ENCODE data around the gene SDHC. TPM values are rescaled to one million over a fixed set of nuclear protein-coding genes. Genes with fewer than 3 reads are reported as not detected.

Gene SDHC
- total RNA-seq, 3 donors from 2014 or later, result 194 to 244 (median 244) TPM

- DNase-seq (no peak), ATAC-seq (no peak)
- Histone ChIP-seq H3K9me3 (no peaks in the 10 kb centered on the region), H3K4me1 (ENCODE audit: low read depth) (no peaks in the 10 kb centered on the region), H3K36me3 (ENCODE audit: low read depth) (no peaks in the 10 kb centered on the region), H3K4me3 (no peak overlapping the region)
- intact Hi-C loops (cut with DNase I, micrococcal nuclease), result no loop called here
- no peak for TF ChIP-seq CTCF (IDR thresholded peaks at IDR 0.05)
Measured at GRCh38 chr1:161335796-161336195, 21.6 kb downstream of the SDHC start.

- no peak for ATAC-seq
- no peak for DNase-seq
- Histone ChIP-seq H3K4me1 (ENCODE audit: low read depth) (no peaks in the 10 kb centered on the region), H3K36me3 (ENCODE audit: low read depth) (no peaks in the 10 kb centered on the region), H3K4me3 (no peak overlapping the region), H3K9me3 (no peaks in the 10 kb centered on the region)
- TF ChIP-seq CTCF (IDR thresholded peaks at IDR 0.05), result no peak
- intact Hi-C loops (cut with DNase I, micrococcal nuclease), result no loop called here
Measured at GRCh38 chr1:161342177-161342576, 28.0 kb downstream of the SDHC start.

GRCh38 chr1:161342821-161343220 lies 28.6 kb downstream of the SDHC start:
- no peak for DNase-seq
- no peak for TF ChIP-seq CTCF (IDR thresholded peaks at IDR 0.05)
- ATAC-seq, result no peak
- Histone ChIP-seq H3K4me1 (ENCODE audit: low read depth) (no peaks in the 10 kb centered on the region), H3K4me3 (no peak overlapping the region), H3K9me3 (no peaks in the 10 kb centered on the region), H3K36me3 (ENCODE audit: low read depth) (no peaks in the 10 kb centered on the region)
- intact Hi-C loops (cut with DNase I, micrococcal nuclease), result no loop called here

GRCh38 chr1:161350671-161351070 lies 36.5 kb downstream of the SDHC start:
- ATAC-seq (no peak), DNase-seq (no peak)
- H3K4me3 ChIP-seq, result no peak overlapping the region
- no peaks in the 10 kb centered on the region for H3K9me3 ChIP-seq
- intact Hi-C loops (cut with DNase I, micrococcal nuclease), result no loop called here
- TF ChIP-seq CTCF (IDR thresholded peaks at IDR 0.05), result no peak
- no peaks in the 10 kb centered on the region for H3K36me3 ChIP-seq (ENCODE audit: low read depth)
- H3K4me1 ChIP-seq (ENCODE audit: low read depth), result no peaks in the 10 kb centered on the region

- TF ChIP-seq CTCF (IDR thresholded peaks at IDR 0.05), result no peak
- Histone ChIP-seq H3K4me1 (ENCODE audit: low read depth) (no peaks in the 10 kb centered on the region), H3K4me3 (no peak overlapping the region), H3K9me3 (no peaks in the 10 kb centered on the region), H3K36me3 (ENCODE audit: low read depth) (no peaks in the 10 kb centered on the region)
- no peak for ATAC-seq
- intact Hi-C loops (cut with DNase I, micrococcal nuclease), result no loop called here
- DNase-seq, result no peak
Measured at GRCh38 chr1:161351482-161351881, 37.3 kb downstream of the SDHC start.

DNA sequence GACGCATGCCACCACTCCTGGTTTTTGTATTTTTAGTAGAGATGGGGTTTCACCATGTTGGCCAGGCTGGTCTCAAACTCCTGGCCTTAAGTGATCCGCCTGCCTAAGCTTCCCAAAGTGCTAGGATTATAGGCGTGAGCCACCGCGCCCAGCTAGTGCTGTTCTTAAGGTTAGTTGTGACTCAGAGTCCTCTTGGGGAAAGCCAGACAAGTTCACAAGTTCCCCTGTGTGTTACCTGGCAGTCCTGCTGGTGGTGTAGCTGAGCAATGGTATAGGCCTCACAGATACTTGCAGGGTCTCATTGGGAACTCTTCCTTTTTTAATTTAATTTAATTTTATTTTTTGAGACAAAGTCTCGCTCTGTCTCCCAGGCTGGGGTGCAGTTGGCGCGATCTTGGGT lies 42.9 kb downstream of the SDHC start:
- no peaks in the 10 kb centered on the region for H3K36me3 ChIP-seq (ENCODE audit: low read depth)
- H3K9me3 ChIP-seq, result no peaks in the 10 kb centered on the region
- no peak for TF ChIP-seq CTCF (IDR thresholded peaks at IDR 0.05)
- intact Hi-C loops (cut with DNase I, micrococcal nuclease), result no loop called here
- H3K4me1 ChIP-seq (ENCODE audit: low read depth), result no peaks in the 10 kb centered on the region
- no peak for DNase-seq
- H3K4me3 ChIP-seq, result no peak overlapping the region
- no peak for ATAC-seq
